ENCODE results near the gene APOBEC3C. TPM values are rescaled to one million over a fixed set of nuclear protein-coding genes. Genes with fewer than 3 reads are reported as not detected.

APOBEC3C gene
- total RNA-seq, 1 experiment from 2014 or later: 5.5 TPM

Other genes with a start within 250 kb of the APOBEC3C start
- 14.4 and 16.7 TPM in 2 replicates for gene DNAL4, start 220.1 kb upstream of the APOBEC3C start, total RNA-seq (2014; rRNA removed; shearing (Covaris generic))
- 2.0 and 2.4 TPM in 2 replicates for gene NPTXR, start 170.2 kb upstream of the APOBEC3C start, total RNA-seq (2014; rRNA removed; shearing (Covaris generic))
- 38.1 and 40.7 TPM in 2 replicates for gene CBX6, start 142.0 kb upstream of the APOBEC3C start, total RNA-seq (2014; rRNA removed; shearing (Covaris generic))
- not detected in 2 replicates for gene APOBEC3A, start 56.6 kb upstream of the APOBEC3C start, total RNA-seq (2014; rRNA removed; shearing (Covaris generic))
- gene APOBEC3B, start 31.9 kb upstream of the APOBEC3C start, total RNA-seq (2014; rRNA removed; shearing (Covaris generic)): 3.8 and 4.3 TPM in 2 replicates
- 2.0 and 3.0 TPM in 2 replicates for gene APOBEC3D, start 6.9 kb downstream of the APOBEC3C start, total RNA-seq (2014; rRNA removed; shearing (Covaris generic))
- 2.2 and 4.1 TPM in 2 replicates for gene APOBEC3F, start 26.6 kb downstream of the APOBEC3C start, total RNA-seq (2014; rRNA removed; shearing (Covaris generic))
- gene APOBEC3G, start 63.0 kb downstream of the APOBEC3C start, total RNA-seq (2014; rRNA removed; shearing (Covaris generic)): 9.8 and 14.0 TPM in 2 replicates
- gene APOBEC3H, start 83.0 kb downstream of the APOBEC3C start, total RNA-seq (2014; rRNA removed; shearing (Covaris generic)): 1.1 TPM in 1 of 2 replicates, not detected in the other
- 2.7 and 4.7 TPM in 2 replicates for gene CBX7, start 138.4 kb downstream of the APOBEC3C start, total RNA-seq (2014; rRNA removed; shearing (Covaris generic))
- 0.05 TPM in 1 of 2 replicates, not detected in the other for gene PDGFB, start 230.7 kb downstream of the APOBEC3C start, total RNA-seq (2014; rRNA removed; shearing (Covaris generic))

Data from SK-MEL-5 (cell line).